CD8-positive, alpha-beta memory T cell (primary cell): ENCODE data around the gene NFIA. TPM values are rescaled to one million over a fixed set of nuclear protein-coding genes. Genes with fewer than 3 reads are reported as not detected.

ENCODE experiments used
- CTCF ChIA-PET: fragments of 350-600 bp; sonication (Branson Sonifier 250); formaldehyde crosslinking; loops from one replicate; lab custom pipeline; 2021; ENCODE audit warnings: antibody characterized with exemption; lab: Charles Lee
- POLR2A ChIA-PET: fragments of 350-600 bp; sonication (Branson Sonifier 250); formaldehyde crosslinking; loops from one replicate; lab custom pipeline; 2021; ENCODE audit warnings: antibody characterized with exemption; lab: Charles Lee
- DNase-seq, 5 donors: peaks; one replicate each; pipeline versions ENCODE4 v3.0.0 to v3.0.0-alpha.2; 2020 to 2022; ENCODE audit warnings: mixed read lengths in 1 of 5
- H3K27ac ChIP-seq: one replicate; pipeline ENCODE4 v1.7.0; 2013; ENCODE audit warnings: low read depth, mild to moderate bottlenecking, low read length, moderate library complexity
- H3K27me3 ChIP-seq: 2 replicates; pipeline ENCODE4 v1.7.0; 2013; ENCODE audit warnings: low read length, mild to moderate bottlenecking; ENCODE audit not compliant: insufficient read depth, poor library complexity, severe bottlenecking
- H3K36me3 ChIP-seq: 2 replicates; pipeline ENCODE4 v1.7.0; 2013; ENCODE audit warnings: mild to moderate bottlenecking, low read length, moderate library complexity; ENCODE audit not compliant: insufficient read depth
- H3K4me1 ChIP-seq: 2 replicates; pipeline ENCODE4 v1.7.0; 2013; ENCODE audit warnings: mild to moderate bottlenecking, low read length, moderate library complexity; ENCODE audit not compliant: insufficient read depth
- H3K4me3 ChIP-seq: 2 replicates; pipeline ENCODE4 v1.7.0; 2013; ENCODE audit warnings: mild to moderate bottlenecking, low read length
- H3K9me3 ChIP-seq: 2 replicates; pipeline ENCODE4 v1.7.0; 2013; ENCODE audit warnings: mild to moderate bottlenecking, low read length
- H3K27ac Mint-ChIP-seq, 8 donors: one replicate each; pipeline ENCODE4 v1.8.0; 2020 to 2021; ENCODE audit warnings: mixed read lengths in 8 of 8, mild to moderate bottlenecking in 6 of 8, inconsistent platforms in 3 of 8, moderate library complexity in 3 of 8
- H3K27me3 Mint-ChIP-seq, 2 donors: one replicate each; pipeline ENCODE4 v1.8.0; 2020 to 2021; ENCODE audit warnings: mixed read lengths in 2 of 2, mild to moderate bottlenecking in 1 of 2, moderate library complexity in 1 of 2
- H3K36me3 Mint-ChIP-seq, 3 donors: one replicate each; pipeline ENCODE4 v1.8.0; 2020 to 2021; ENCODE audit warnings: mixed read lengths in 3 of 3, inconsistent platforms in 1 of 3, mild to moderate bottlenecking in 1 of 3
- H3K4me1 Mint-ChIP-seq, 3 donors: one replicate each; pipeline ENCODE4 v1.8.0; 2020 to 2021; ENCODE audit warnings: mixed read lengths in 3 of 3, inconsistent platforms in 1 of 3, mild to moderate bottlenecking in 1 of 3
- H3K4me3 Mint-ChIP-seq, 7 donors: one replicate each; pipeline ENCODE4 v1.8.0; 2020 to 2021; ENCODE audit warnings: mixed read lengths in 7 of 7, mild to moderate bottlenecking in 6 of 7, moderate library complexity in 4 of 7, inconsistent platforms in 2 of 7
- H3K9me3 Mint-ChIP-seq, 5 donors: one replicate each; pipeline ENCODE4 v1.8.0; 2020 to 2022; ENCODE audit warnings: mixed read lengths in 5 of 5, mild to moderate bottlenecking in 3 of 5, moderate library complexity in 2 of 5, inconsistent platforms in 1 of 5
- polyA plus RNA-seq: library from polyadenylated mRNA; unstranded; fragments of 300-500 nt; fragmentation: Illumina TruSeq; gene quantifications from one replicate; pipeline ENCODE4 v1.2.3, GENCODE V29; 2021
- total RNA-seq, 2 experiments: library from RNA; stranded (reverse); gene quantifications; one replicate each; pipeline ENCODE4 v1.2.3, GENCODE V29; 2021

The NFIA gene
- total and polyA plus RNA-seq, 3 experiments from 2014 or later: 6.1 to 9.9 (median 7.0) TPM

DNA sequence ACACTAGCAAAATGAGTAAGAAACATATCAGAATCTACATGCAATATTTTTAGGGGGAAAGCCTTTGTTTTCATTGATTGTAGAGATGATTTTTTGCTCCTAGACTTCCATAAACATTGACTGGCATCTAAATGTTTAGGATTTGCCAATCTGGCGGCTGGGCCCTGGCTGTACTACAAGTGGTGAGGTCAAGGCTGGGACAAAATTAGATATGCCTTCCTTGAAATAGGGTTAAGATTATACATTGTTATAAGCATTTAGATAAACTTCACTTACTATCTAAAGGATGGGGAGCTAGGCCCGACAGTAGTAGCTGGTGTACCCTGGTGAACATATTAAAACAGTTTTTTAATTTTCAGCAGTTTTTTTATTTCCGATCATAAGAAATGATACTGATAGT, 5.2 kb downstream of the NFIA start:
- Mint-ChIP-seq H3K4me1 (peaks cover 8 to 37% (median 10%) of the 10 kb centered on the region in 3 donors), H3K27ac (no peak overlapping the region), H3K36me3 (peaks cover 0 to 18% (median 5%) of the 10 kb centered on the region in 3 donors), H3K4me3 (no peak overlapping the region), H3K27me3 (peaks cover 0 to 8% of the 10 kb centered on the region in 2 donors), H3K9me3 (no peaks in the 10 kb centered on the region)
- Histone ChIP-seq H3K4me3 (no peak overlapping the region), H3K9me3 (no peaks in the 10 kb centered on the region), H3K27ac (no peak overlapping the region), H3K36me3 (no peaks in the 10 kb centered on the region), H3K4me1 (peaks cover 6% of the 10 kb centered on the region), H3K27me3 (no peaks in the 10 kb centered on the region)
- POLR2A ChIA-PET: no interaction called here
- DNase-seq: no peak
- CTCF ChIA-PET: no interaction called here

DNA sequence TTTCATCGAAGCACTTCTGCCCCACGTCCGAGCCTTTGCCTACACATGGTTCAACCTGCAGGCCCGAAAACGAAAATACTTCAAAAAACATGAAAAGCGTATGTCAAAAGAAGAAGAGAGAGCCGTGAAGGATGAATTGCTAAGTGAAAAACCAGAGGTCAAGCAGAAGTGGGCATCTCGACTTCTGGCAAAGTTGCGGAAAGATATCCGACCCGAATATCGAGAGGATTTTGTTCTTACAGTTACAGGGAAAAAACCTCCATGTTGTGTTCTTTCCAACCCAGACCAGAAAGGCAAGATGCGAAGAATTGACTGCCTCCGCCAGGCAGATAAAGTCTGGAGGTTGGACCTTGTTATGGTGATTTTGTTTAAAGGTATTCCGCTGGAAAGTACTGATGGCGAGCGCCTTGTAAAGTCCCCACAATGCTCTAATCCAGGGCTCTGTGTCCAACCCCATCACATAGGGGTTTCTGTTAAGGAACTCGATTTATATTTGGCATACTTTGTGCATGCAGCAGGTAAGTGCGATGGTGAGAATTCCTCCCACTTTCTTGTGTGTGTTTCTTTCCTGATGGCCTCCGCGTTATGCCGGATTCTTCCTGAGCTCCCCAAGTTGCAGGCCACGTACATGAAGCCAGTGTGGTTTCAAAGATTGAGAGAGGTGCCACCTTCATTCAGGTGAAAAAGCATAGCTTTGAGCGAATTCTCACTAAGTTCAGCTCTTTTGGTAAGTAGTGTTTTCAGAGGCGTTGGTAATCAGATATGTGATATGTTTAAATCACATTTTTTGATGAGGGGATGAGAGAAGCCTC, 6.0 kb downstream of the NFIA start:
- Mint-ChIP-seq H3K27ac (peak overlapping the region in 1 of 8 donors; percentile 63), H3K9me3 (no peaks in the 10 kb centered on the region), H3K36me3 (peaks cover 0 to 18% (median 5%) of the 10 kb centered on the region in 3 donors), H3K27me3 (peaks cover 0 to 7% of the 10 kb centered on the region in 2 donors), H3K4me1 (peaks cover 8 to 39% (median 10%) of the 10 kb centered on the region in 3 donors), H3K4me3 (no peak overlapping the region)
- Histone ChIP-seq H3K27me3 (no peaks in the 10 kb centered on the region), H3K4me1 (peaks cover 6% of the 10 kb centered on the region), H3K36me3 (no peaks in the 10 kb centered on the region), H3K9me3 (no peaks in the 10 kb centered on the region), H3K27ac (no peak overlapping the region), H3K4me3 (no peak overlapping the region)
- ChIA-PET POLR2A (no interaction called here), CTCF (interaction anchor here (0.7 to 1.2 kb wide), 2 partner anchors 10 to 38 kb away, joined by 5 read pairs; no protein-coding TSS in a partner anchor)
- DNase-seq: no peak

DNA sequence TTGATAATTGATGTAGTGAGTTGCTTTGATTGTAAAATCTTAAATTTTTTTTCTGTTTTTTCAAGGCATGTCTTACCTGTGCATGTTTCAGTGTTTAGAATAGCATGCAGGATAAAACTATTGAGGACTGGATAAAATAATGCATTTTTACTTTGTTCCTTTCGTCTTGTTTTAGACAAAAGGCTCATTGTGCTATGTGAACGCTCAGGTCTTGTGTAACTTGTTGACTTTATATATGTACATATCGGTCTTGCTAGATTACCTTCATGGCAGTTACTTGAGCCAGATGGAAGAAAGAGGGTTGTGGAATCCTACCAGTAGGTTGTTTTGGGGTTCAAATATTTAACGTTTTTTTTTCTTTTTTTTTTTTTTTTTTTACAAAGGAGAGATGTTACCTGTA, 7.0 kb downstream of the NFIA start:
- no peaks in the 10 kb centered on the region for H3K9me3 Mint-ChIP-seq
- peaks cover 0 to 13% (median 5%) of the 10 kb centered on the region in 3 donors for H3K36me3 Mint-ChIP-seq
- no peak overlapping the region for H3K4me3 Mint-ChIP-seq

DNA sequence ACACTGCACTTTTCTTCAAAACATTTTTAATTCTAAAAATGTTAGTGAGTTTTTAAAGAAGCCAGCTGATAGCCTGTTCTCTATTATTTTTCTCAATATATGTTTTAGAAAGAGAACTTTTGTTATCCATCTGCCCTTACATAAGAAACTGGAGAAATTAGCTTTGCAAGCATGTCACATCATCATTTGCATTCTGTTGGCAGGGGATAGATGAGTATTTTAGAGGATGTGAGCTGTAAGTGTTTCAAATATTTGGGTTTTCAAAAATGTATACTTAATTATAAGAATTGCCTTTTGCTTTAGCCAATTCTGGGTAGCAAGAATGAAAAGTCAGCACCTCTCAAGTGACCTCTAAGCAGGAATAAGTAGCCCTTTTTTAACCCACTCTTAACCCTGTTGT, 7.4 kb downstream of the NFIA start:
- DNase-seq: no peak
- peaks cover 0 to 13% (median 5%) of the 10 kb centered on the region in 3 donors for H3K36me3 Mint-ChIP-seq
- H3K27ac ChIP-seq: no peak overlapping the region
- POLR2A ChIA-PET: no interaction called here
- H3K4me3 Mint-ChIP-seq: no peak overlapping the region
- H3K4me1 Mint-ChIP-seq: peaks cover 1 to 42% (median 2%) of the 10 kb centered on the region in 3 donors
- CTCF ChIA-PET: no interaction called here
- no peaks in the 10 kb centered on the region for H3K27me3 Mint-ChIP-seq
- H3K9me3 ChIP-seq: no peaks in the 10 kb centered on the region
- H3K36me3 ChIP-seq: no peaks in the 10 kb centered on the region
- H3K27me3 ChIP-seq: no peaks in the 10 kb centered on the region
- no peaks in the 10 kb centered on the region for H3K4me1 ChIP-seq
- H3K27ac Mint-ChIP-seq: no peak overlapping the region
- H3K4me3 ChIP-seq: no peak overlapping the region
- H3K9me3 Mint-ChIP-seq: no peaks in the 10 kb centered on the region

More for the DNA sequence above, 7.0 kb downstream of the NFIA start:
- DNase-seq: no peak
- Histone ChIP-seq H3K4me1 (no peaks in the 10 kb centered on the region), H3K27me3 (no peaks in the 10 kb centered on the region), H3K36me3 (no peaks in the 10 kb centered on the region), H3K4me3 (no peak overlapping the region), H3K9me3 (no peaks in the 10 kb centered on the region), H3K27ac (no peak overlapping the region)
- ChIA-PET CTCF (interaction anchor here (1.2 kb wide), 1 partner anchor 11 kb away, joined by 5 read pairs; no protein-coding TSS in a partner anchor), POLR2A (no interaction called here)
- no peak overlapping the region for H3K27ac Mint-ChIP-seq
- H3K4me1 Mint-ChIP-seq: peaks cover 2 to 42% (median 3%) of the 10 kb centered on the region in 3 donors
- no peaks in the 10 kb centered on the region for H3K27me3 Mint-ChIP-seq

DNA sequence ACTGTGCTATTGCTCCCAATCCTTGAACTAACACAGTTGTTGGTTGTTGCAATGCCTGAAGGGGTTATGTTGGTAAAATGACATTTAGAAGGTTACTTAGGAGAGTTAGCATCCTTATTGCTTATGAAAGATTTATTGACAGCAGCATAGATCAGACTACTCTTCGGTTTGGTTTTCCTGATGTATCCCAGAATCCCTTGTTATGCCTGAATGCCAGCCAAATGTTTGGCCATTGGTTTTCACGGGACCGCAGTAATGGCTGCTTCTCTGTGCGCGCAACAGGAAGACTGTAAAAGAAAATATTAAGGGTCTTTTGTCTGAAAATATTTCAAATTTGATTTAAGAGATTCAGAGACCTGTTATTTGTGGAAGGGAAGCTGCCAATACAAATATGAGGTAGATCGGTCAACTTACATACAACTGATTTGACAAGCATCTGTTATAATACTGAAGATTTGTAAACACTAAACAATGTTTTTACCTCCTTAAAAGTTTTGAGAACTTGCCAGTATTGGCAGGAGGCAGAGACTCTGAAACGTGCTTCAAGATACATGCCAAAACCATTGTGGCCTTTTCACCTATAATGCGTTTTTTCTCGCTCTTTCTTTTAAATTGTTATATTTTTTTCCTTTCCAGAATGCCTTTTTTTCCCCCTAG, 8.3 kb downstream of the NFIA start:
- Mint-ChIP-seq H3K4me3 (no peak overlapping the region), H3K36me3 (peaks cover 0 to 13% (median 5%) of the 10 kb centered on the region in 3 donors), H3K4me1 (peaks cover 6 to 41% (median 7%) of the 10 kb centered on the region in 3 donors), H3K9me3 (no peaks in the 10 kb centered on the region), H3K27ac (no peak overlapping the region), H3K27me3 (no peaks in the 10 kb centered on the region)
- Histone ChIP-seq H3K9me3 (no peaks in the 10 kb centered on the region), H3K4me1 (no peaks in the 10 kb centered on the region), H3K36me3 (no peaks in the 10 kb centered on the region), H3K4me3 (no peak overlapping the region), H3K27ac (no peak overlapping the region), H3K27me3 (no peaks in the 10 kb centered on the region)
- no peak for DNase-seq
- CTCF ChIA-PET: interaction anchor here (0.9 kb wide), 1 partner anchor 8 kb away, joined by 3 read pairs; the partner anchor contains the start of gene NFIA
- POLR2A ChIA-PET: interaction anchor here (0.6 kb wide), 1 partner anchor 43 kb away, joined by 5 read pairs; no protein-coding TSS in a partner anchor

DNA sequence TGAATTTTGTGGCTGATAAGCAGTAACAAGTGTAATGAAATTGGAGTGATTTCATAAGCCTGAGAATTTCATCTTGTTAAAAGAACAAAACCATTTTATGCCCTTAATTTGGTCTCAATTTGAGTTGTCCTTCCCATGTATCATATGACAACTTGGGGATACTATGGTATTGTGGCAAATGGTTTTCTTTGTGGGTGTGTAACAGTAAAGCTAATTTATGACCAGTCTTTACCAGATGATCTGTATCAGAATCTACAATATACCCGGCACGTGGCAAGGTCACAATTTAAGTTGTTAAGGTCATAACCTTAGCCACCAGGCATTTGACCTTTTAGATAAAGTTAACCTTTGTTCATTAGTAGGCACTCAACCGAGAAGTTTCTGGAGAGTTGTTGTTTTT, 9.1 kb downstream of the NFIA start:
- Mint-ChIP-seq H3K27ac (no peak overlapping the region), H3K36me3 (peaks cover 0 to 13% (median 5%) of the 10 kb centered on the region in 3 donors), H3K9me3 (no peaks in the 10 kb centered on the region), H3K27me3 (no peaks in the 10 kb centered on the region), H3K4me3 (no peak overlapping the region), H3K4me1 (peaks cover 6 to 40% (median 7%) of the 10 kb centered on the region in 3 donors)
- H3K4me1 ChIP-seq: no peaks in the 10 kb centered on the region
- H3K9me3 ChIP-seq: no peaks in the 10 kb centered on the region
- H3K4me3 ChIP-seq: no peak overlapping the region
- no peak for DNase-seq
- ChIA-PET CTCF (interaction anchor here (0.9 to 1.0 kb wide), 2 partner anchors 9 to 49 kb away, joined by 3 read pairs; partner anchors contain the start of gene NFIA), POLR2A (interaction anchor here (0.7 kb wide), 1 partner anchor 9 kb away, joined by 3 read pairs; the partner anchor contains the start of gene NFIA)
- H3K27ac ChIP-seq: no peak overlapping the region
- H3K27me3 ChIP-seq: no peaks in the 10 kb centered on the region
- no peaks in the 10 kb centered on the region for H3K36me3 ChIP-seq

DNA sequence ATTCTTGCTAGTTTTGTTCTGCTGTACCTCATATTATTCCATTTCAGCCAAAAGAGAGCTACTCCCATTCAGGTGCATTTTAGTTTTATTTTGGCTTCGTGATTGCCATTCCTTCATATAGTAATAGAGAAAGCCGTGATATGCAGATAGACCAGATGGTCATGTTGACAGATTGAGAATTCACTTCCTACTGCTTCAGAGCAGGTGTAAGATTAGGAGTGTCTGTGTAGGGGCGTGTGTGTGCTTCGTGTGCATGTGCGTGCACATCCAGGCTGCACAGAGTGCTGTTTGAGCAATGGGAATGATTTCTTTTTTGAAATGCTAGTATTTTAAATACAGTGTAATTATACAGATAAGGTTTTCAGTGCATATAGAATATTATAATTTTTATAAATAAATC, 10.3 kb downstream of the NFIA start:
- Mint-ChIP-seq H3K4me1 (peaks cover 6 to 45% (median 7%) of the 10 kb centered on the region in 3 donors), H3K4me3 (no peak overlapping the region), H3K36me3 (peaks cover 0 to 13% (median 5%) of the 10 kb centered on the region in 3 donors), H3K9me3 (no peaks in the 10 kb centered on the region), H3K27ac (no peak overlapping the region), H3K27me3 (no peaks in the 10 kb centered on the region)
- no peak overlapping the region for H3K4me3 ChIP-seq
- no peak for DNase-seq
- H3K9me3 ChIP-seq: no peaks in the 10 kb centered on the region
- no peaks in the 10 kb centered on the region for H3K27me3 ChIP-seq
- no peaks in the 10 kb centered on the region for H3K36me3 ChIP-seq
- CTCF ChIA-PET: interaction anchor here (1.0 to 1.1 kb wide), 2 partner anchors 15 to 43 kb away, joined by 3 to 4 read pairs; no protein-coding TSS in a partner anchor
- H3K27ac ChIP-seq: no peak overlapping the region
- POLR2A ChIA-PET: no interaction called here
- no peaks in the 10 kb centered on the region for H3K4me1 ChIP-seq
